AML-193 (cell line): Measurements from ENCODE around the gene C22orf39.

Source experiments
- DNase-seq, 2 experiments: peaks; one replicate each; lab custom pipeline; 2025; lab: John Stamatoyannopoulos, UW

Gene C22orf39

DNA sequence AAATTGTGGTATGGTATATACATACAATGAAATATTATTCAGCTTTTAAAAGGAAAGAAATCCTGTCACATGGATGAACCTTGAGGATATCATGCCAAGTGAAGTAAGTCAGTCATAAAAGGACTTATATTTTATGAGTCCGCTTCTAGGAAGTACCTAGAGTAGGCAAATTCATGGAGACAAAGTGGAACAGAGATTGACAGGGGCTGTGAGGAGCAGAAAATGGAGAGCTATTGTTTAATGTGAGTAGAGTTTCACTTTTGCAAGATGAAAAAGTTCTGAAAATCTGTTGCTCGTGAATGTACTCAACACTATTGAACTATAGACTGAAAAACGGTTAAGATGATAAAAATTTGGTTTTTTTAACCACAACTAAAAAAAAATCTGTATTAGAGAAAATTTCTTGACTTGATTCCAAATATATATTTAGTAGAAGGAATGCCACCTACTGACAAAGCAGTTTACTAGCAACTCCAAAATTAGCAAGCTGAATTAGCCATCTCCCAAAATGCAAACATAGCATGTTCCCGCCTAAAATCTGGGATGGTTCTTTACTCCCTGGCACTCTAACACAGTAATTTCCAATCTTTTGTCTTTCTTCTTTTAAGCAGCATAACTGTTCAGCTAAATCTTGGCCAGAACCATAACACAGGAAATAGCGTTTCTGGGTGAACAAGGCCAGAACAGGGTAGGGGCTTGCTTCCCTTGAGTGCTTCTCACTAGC is 30.0 kb upstream of the C22orf39 start:
- DNase-seq, result peak; percentile 8 to 9

DNA sequence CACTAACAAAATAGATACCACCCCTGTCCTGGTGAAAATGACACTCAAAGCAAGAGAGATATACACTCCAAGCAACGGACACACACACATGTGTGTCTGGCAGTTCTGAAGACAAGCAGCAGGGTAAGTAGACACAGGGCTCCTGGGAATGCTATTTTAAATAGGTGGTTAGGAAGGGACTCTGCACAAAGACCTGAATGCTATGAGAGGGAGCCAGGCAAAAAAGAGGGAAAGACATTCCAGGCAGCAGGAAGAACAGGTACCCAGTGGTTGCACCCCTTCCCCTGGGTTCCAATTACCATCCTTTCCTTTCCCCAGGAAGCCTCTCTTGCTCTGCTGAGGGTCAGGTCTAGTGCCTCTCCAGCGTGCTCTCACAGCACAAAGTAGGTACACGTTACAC is 28.5 kb upstream of the C22orf39 start:
- DNase-seq, result no peak

DNA sequence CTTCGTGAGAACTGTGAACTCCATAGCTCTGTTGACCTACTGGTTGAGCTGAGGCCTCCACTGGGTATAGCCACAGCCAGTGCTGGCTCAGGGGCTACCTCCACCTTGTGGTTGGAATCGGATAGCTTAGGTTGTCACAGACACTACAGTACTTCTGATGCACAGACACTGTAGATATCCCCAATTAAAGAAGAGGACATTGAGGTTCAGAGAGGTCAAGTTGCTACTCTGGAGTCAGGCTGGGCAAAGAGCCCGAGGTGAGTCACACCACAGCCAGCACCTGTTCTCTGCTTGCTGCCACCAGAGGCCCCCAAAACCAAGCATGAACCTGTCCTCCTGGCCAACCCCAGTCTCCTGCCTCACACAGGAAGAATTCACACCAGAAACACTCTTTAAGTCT is 26.1 kb upstream of the C22orf39 start:
- DNase-seq, result no peak

DNA sequence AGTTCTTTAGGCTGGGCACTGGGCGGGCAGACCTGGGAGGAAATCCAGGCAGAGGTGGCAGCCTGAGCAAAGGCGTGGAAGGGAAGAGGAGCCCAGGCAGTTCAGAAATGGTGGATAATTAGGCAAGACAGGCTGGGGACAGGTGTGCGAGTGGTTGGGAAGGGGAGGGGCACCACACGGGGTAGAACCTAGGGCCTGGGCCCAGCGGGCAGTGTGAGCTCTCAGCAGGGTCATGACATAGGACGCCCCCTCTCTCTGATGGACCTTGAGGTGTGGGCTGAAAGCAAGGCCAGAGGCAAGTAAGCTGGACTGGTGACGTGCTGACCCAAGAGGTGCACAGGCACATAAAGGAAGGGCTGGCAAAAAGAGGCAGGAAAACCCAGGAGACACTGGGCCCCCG is 24.7 kb upstream of the C22orf39 start:
- DNase-seq, result no peak

DNA sequence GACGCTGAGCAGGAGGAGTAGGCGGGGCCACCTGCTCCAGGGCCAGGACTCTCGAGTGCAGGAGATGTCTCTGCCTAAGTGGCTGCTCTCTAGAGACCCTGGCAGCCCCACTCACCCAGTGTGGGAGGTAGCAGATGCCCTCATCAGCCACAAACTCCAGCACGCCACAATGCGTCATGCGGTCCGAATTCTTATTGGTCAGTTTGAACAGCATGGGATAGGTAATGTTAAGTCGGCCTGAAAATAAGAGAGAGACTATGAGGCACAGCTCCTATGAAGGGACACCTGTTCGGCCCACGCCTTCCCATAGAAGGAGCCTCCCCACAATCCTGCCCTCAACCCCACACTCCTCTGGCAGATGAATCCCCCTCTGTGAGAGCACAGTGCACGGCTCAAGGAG is 24.1 kb upstream of the C22orf39 start:
- DNase-seq, result no peak

DNA sequence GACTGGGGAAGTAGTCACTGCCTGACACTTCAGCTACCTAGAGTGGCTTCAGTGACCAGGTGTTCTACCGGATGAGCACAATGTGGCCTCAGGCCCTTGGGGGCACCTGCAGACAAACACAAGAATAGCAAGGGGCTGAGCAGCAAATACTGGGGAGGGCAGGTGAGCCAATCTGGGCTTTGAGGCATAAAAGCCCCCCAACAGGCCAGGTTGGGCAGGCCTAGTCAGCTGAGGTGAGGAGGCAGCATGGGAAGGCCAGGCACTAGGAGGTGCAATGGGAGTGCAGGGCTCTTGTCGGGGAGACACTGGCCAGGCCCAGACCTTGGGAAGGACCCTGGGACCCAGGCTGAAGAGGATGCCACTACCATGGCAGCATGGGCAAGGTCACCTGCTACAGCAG is 22.5 kb upstream of the C22orf39 start:
- DNase-seq, result no peak

DNA sequence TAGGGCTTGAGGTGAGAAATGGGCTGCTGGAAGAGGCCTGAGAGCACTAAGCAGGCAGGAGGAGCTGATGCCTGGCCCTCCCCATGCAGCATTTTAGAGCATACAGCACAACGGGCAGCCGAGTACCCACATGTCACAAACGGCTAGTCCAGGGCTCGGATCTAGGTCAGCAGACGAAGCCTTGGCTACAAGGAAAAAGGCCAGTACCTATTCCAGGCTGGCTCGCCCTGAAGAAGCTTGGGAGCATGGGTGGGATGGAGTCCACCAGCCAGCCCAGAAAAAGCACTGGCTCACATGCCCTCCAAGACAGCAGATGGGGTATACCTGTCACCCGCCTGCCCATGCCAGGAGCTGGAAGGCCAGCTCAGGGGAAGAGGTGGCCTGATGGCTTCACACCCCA is 21.9 kb upstream of the C22orf39 start:
- no peak for DNase-seq

DNA sequence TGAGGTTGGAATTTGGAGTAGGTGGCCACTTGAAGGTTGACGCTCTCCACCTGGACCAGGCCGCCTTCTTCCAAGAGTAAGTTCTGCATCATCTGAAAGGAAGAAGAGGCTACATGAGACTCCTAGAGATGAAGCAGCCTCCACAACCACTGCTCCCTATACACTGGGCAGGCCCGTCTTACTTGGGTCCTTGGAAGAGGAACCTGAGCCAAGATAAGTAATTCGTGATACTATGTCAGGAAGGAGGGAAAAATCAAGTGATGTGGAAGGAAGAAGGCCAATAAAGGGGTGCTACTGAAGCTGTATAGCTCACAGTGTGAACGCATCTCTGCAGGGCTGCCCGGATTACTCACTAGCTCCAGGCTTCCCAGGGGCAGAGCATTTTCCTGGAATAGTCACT is 20.4 kb upstream of the C22orf39 start:
- DNase-seq, result no peak

DNA sequence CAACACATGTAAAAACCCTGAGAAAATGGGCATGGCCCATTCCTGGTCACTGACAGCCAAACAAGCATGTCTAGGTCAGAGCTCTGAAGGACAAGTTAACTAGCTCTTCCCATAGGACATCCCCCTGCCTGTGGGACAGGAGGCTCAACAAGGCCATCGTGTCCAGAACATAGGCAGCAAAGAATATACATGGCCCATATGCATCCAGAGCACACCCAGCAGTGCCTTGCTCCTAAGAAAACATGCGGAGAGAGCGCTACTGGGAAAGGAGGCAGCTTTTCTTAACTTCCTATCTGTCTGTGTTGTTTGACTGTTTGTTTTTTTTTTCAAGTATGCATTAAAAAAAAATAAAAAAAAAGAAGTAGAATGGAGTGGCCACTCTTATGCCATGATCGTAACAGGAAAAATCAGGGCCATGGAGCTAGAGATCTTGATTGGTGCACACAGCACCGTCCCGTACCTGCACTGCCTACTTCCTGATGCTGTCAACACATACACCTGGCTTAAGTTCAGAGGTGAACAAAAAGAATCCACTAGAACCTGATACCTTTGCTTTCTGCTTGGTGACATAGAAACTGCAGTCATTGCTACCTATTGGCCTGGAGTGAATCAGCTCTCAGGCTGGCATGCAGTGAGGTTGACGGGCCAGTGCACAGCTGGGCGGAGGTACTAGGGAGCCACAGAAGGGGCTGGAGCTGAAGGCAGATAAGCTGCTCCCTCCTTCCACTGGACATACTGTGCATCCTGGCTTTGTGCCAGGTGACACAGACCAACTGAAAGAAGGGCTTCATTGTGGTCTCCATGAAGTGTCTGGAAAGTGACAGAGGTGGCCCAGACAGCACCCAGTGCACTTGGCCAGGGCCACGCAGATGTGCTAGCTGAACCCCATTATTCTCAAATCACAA is 19.6 kb upstream of the C22orf39 start:
- no peak for DNase-seq

DNA sequence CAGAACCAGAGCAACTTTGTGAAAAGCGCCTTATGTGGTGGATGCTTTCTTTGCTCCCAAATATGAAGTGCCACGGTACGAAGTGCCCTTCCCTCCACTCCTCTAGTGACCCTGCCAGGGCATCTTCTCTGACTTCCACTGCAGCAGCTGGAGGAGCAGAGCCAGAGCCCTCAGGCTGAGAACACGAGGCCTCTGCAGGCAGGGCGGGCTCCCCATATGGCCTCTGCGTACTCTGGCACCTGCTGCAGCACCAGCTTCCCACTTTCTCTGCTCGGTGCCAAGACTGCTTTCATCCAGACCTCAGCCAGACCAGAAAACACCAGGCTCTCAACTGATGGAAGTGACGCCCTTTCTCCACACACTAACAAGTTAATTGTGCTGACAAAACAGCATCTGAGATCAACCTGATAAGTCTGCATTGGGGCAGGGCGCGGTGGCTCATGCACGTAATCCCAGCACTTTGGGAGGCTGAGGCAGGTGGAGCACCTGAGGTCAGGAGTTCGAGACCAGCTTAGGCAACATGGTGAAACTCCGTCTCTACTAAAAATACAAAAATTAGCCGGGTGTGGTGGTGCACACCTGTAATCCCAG is 18.7 kb upstream of the C22orf39 start:
- no peak for DNase-seq

DNA sequence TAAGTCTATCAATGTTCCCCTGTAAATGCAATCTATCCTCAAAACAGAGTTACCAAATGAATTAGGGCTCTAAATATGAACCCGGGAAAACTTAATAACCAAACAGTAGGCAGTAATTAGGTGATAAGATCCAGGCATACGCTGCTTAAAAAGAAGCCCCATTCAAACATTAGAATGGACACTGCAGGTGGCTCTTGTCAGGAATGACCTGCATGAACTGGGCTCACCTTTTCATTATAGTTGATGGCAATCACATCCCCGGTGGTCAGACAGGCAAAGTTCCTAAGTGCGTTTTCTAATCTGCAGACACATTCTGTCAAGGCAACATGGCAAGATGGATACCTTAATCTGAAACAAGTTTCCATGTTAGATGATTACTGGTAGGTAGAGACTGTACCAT is 17.5 kb upstream of the C22orf39 start:
- no peak for DNase-seq

DNA sequence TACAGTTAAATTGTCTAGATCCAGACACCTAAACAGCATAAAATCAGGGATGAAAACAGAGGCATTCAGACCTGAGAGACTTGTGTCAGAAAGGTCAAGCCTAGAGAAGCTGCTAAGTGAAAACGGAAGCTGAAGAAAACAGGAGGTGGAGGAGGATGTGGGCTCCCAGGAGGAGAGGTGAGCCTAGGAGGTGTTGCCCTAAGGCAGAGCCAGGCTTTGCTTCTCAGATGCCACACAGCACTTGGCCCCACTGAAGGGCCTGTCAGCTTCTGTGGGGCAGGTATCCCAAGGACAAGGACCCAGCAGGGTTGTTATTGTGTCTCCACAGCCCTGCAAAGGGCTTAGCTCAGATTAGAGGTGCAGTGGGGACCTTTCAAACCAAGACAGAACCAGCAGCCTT is 17.0 kb upstream of the C22orf39 start:
- DNase-seq, result no peak

DNA sequence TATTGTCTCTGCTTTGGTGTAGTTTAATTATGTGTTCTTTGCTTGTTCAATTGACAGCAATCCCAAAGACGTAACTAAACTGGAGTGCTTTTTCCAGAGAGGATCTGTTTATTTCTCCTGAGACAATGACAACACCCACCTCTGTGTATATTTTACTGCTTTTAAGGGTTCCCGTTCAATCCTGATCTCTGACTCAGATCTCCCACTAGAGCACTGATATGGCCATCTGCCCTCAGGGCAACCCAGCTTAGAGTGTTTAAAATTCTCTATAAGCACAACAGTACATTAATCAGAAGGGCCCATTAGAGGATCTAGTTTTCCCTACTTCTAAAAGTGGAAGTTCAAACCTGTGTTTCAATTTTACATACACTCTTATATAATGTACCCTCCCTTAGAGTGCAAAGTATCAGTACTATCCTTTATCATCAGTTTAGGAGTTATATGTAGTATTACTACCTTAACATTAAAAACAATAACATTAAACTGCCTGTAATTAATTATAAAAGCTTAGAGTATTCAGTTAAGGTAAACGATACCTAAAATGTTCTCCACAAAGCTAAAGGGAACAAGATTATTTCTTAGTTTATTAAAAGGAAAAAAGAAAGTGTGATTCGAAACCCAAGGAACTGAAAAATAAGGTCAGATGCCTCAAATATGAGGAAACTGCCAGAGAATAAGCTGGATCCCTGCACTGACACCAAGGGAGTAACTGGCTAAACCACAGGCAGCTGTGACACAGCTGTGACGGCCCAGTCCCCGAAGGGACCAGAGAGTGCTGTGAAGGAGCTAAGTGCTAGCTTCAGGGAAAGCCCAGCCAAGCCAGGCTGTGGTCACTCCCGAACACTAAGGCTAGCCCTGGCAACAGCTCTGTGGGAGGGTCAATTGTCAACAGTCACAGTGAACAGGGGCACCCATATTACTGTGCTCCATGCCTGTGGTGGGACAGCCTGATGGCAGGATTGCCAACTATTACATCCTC is 16.3 kb upstream of the C22orf39 start:
- DNase-seq, result no peak

DNA sequence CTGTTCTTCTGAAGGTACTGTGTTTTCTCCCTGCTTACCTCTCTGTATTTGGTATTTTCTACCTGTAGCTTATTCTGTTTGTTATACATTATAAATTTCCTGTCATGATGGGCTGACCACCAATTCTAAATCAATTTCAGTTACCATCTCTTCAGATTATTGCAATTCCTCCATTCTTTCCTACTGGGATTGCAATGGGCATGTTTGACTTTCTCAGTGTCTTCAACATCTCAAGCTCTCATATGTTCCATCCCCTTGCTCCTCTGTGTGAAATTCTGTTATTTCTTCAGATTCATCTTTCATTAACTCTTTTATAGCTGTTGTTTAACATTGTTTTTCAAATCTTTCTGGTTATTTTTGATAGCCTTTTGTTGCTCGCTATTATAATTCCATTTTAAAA is 15.5 kb upstream of the C22orf39 start:
- no peak for DNase-seq

DNA sequence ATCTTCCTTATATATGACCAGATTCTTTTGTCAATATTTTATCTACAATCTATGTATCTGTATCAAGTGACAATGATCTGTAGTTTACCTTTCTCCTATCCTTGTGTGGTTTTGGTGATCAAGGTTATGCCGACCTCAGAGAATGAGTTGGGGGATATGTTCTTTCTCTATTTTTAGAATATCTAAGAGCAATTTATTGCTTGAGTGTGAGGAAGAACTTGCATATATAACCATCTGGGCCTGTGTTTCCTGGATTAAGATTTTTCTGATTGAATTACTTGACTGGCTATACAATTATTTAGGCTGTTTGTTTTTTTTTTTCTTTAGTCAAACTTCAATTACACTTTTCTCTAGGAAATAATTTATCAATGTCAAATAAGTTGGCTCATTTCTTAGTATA is 14.0 kb upstream of the C22orf39 start:
- DNase-seq, result no peak

DNA sequence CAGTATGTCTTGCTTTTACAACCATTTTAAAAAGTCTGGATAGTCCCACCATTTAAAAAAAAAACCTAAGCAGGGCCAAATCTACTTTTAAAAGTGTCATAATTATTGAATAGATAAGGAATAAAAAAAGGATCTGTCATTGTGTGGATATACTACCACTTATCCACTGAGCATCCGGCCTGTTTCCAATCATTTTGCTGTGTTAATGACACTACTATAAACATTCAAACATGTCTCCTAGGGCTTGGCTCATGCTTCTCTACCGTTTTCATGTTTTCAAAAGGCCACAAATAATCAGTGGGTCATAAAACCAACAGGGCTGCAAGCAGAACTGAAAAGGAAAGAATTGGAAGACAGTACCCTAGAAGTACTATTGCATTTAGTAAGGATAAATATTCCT is 12.5 kb upstream of the C22orf39 start:
- no peak for DNase-seq

DNA sequence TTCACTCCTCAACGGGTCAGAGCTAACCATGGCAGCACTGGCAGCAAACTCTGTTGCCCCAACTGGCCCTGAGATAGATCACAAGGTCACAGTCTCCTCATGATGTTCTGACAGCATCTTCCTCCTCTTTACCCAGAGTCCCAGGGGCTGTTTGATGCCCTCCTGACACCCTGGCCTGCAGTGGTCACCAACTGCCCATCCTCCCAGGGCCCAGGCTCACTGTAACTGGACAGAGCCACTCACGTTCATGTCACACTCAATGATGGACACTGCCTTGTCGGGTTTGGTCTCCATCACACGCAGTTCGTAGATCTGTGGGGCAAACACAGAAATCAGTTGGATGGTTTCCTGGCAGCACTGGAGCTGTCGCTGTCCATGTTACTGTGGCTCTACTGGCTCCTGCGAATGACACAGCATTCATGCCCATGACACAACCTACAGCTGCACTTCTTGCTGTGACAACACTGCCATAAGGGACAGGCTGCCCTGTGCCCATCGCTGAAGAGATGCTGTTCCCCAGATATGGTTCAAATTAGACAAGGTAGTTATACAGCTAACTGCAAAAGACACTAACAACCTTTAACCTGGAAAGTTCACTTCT is 10.4 kb upstream of the C22orf39 start:
- no peak for DNase-seq

DNA sequence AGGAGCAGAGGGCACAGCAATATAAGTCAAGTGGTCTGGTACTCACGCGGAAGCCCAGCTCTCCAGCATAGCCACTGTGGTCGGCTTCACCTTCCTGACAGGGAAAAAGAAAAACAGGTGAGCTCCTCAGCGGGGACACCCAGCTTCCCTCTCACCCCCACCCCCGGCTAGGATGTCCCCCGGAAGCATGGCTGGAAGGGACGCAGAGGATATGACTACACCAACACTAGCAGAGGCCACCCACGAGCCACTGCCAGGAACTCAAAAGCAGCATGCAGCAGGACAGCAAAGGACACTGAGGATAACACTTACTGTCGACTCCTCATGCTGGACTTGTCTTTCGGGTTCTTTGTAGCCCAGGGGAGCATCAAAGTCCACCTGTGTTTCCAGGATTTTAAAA is 9.0 kb upstream of the C22orf39 start:
- no peak for DNase-seq

DNA sequence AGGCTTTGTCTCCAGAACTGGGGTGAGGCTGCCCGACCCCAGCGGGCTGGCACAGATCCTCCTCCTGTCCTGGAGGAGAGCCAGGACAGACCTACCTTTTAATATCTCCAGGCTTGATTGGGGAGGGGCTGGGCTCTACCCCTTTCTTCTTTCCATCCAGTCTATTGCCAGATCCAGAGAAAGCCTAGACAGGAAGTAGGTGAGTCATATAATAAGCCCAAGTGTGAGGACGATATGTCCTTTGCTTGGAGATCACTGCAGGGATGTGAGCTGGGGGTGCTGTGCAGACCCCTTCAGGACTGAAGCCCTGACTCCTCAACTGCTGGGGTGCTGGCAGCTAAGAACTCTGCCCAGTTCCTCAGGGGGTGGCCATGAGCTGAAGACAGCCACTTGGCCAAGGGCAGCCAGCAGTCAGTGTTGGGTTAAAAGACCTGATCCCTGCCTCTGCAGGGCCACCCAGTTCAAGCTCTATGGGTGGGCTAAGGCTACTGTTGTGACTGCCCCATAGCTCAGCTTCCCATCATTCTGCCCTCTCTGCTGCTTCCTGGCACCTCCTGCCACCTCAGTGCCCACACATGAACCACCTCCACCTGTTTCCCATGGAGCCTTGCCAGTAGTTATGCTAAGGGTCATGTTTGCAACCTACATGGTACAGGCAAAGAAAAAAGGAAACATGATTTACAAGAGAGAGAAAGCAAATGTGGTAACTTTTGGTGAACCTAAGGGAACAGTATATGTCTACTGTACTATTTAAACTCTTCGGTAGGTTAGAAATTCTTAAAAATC is 8.3 kb upstream of the C22orf39 start:
- no peak for DNase-seq

DNA sequence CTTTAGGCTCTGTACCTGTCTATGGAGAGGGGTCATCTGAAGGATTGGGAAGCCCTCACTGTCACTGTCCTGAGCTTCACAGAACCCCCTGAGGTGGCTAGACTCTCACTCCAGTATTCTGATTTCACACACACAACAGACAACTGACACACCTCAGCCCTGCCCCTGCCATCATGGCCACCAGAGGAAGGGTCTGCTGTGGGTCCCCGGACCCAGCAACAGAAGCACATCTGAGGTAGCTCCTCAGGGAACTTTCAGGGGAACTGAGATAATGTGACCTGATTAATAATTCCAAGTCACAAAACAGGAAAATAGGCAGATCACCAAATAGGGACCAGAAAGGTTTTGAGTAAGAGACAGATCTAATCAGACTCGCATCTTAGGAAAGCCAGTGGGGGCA is 7.5 kb upstream of the C22orf39 start:
- no peak for DNase-seq

DNA sequence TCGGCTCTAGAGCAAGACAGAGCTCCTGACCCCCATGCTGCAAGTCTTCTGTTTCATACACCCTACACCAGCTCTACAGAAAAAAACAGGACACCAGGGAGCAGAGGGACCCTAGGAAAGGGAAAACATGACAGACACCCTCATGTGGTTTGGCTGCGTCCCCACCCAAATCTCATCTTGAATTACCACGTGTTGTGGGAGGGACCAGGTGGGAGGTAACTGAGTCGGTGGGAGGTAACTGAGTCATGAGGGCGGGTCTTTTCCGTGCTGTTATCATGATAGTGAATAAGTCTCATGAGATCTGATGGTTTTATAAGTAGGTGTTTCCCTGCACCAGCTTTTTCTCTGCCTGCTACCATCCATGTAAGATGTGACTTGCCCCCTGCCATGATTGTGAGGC is 6.6 kb upstream of the C22orf39 start:
- no peak for DNase-seq
